Right atrium auricular region (tissue), 2 donors: ENCODE data around the gene IER3. TPM values are rescaled to one million over a fixed set of nuclear protein-coding genes. Genes with fewer than 3 reads are reported as not detected.
A peak's percentile ranks its signal among the peaks of the same experiment; 100 is the strongest.

Source experiments
- DNase-seq: peaks from one replicate; pipeline ENCODE4 v3.0.0-alpha.2; 2019; ENCODE audit warnings: low spot score
- H3K27ac ChIP-seq, 2 donors: fragments of 200-600 bp; sonication (generic); 1 replicate in 1 of 2; 2 replicates in 1 of 2; pipeline ENCODE4 v1.5.1; 2016 to 2019
- H3K27me3 ChIP-seq, 2 donors: fragments of 200-600 bp; sonication (generic); one replicate each; pipeline versions ENCODE4 v1.5.1 to v1.6.0; 2017 to 2019
- H3K36me3 ChIP-seq: fragments of 200-600 bp; sonication (generic); one replicate; pipeline ENCODE4 v1.5.1; 2016
- H3K4me1 ChIP-seq, 2 donors: fragments of 200-600 bp; sonication (generic); one replicate each; pipeline versions ENCODE4 v1.5.1 to v1.6.0; 2017 to 2019
- H3K4me3 ChIP-seq, 2 donors: fragments of 200-600 bp; sonication (generic); 1 replicate in 1 of 2; 2 replicates in 1 of 2; pipeline ENCODE4 v1.5.1; 2017 to 2019; ENCODE audit warnings: mild to moderate bottlenecking in 1 of 2, moderate library complexity in 1 of 2
- H3K9me3 ChIP-seq, 2 donors: fragments of 200-600 bp; sonication (generic); one replicate each; pipeline ENCODE4 v1.5.1; 2019
- CTCF ChIP-seq, 2 donors: fragments of 200-600 bp; sonication (generic); IDR thresholded peaks; one replicate each; pipeline ENCODE4 v1.5.1; 2019; ENCODE audit warnings: antibody characterized with exemption in 2 of 2
- total RNA-seq, 2 donors: library from RNA; depleted of rRNA; stranded (reverse); fragments of >200 nt; gene quantifications; one replicate each; pipeline ENCODE4 v1.1.0, GENCODE V29; 2016

Gene IER3
- total RNA-seq, 2 donors from 2014 or later = 43.6 to 144 TPM

- Histone ChIP-seq H3K4me1 (peaks cover 0 to 33% of the 10 kb centered on the region in 2 donors), H3K27me3 (no peaks in the 10 kb centered on the region), H3K4me3 (peak overlapping the region; percentile 53 to 67), H3K9me3 (no peaks in the 10 kb centered on the region), H3K27ac (peak overlapping the region; percentile 91 to 94), H3K36me3 (peaks cover 22% of the 10 kb centered on the region)
- TF ChIP-seq CTCF (IDR thresholded peaks at IDR 0.05) = no peak
- DNase-seq = no peak
These were observed 27.5 kb downstream of the IER3 start for GRCh38 chr6:30716879-30717128.

- Histone ChIP-seq H3K27ac (no peak overlapping the region), H3K4me3 (no peak overlapping the region), H3K9me3 (no peaks in the 10 kb centered on the region), H3K27me3 (no peaks in the 10 kb centered on the region), H3K4me1 (peaks cover 0 to 23% of the 10 kb centered on the region in 2 donors), H3K36me3 (peaks cover 47% of the 10 kb centered on the region)
- TF ChIP-seq CTCF (IDR thresholded peaks at IDR 0.05) = no peak
- DNase-seq = no peak
These were observed 30.1 kb downstream of the IER3 start for GRCh38 chr6:30714263-30714662.

GRCh38 chr6:30712441-30712945, 31.9 kb downstream of the IER3 start:
- H3K4me3 ChIP-seq = no peak overlapping the region
- no peaks in the 10 kb centered on the region for H3K27me3 ChIP-seq
- TF ChIP-seq CTCF (IDR thresholded peaks at IDR 0.05) = no peak
- peaks cover 0 to 9% of the 10 kb centered on the region in 2 donors for H3K4me1 ChIP-seq
- H3K36me3 ChIP-seq = peaks cover 62% of the 10 kb centered on the region
- DNase-seq = no peak
- no peaks in the 10 kb centered on the region for H3K9me3 ChIP-seq
- no peak overlapping the region for H3K27ac ChIP-seq

- DNase-seq = no peak
- H3K9me3 ChIP-seq = no peaks in the 10 kb centered on the region
- H3K27ac ChIP-seq = no peak overlapping the region
- TF ChIP-seq CTCF (IDR thresholded peaks at IDR 0.05) = no peak
- H3K36me3 ChIP-seq = peaks cover 64% of the 10 kb centered on the region
- no peaks in the 10 kb centered on the region for H3K27me3 ChIP-seq
- peaks cover 0 to 9% of the 10 kb centered on the region in 2 donors for H3K4me1 ChIP-seq
- H3K4me3 ChIP-seq = no peak overlapping the region
These were observed 32.5 kb downstream of the IER3 start for GRCh38 chr6:30711758-30712380.

GRCh38 chr6:30709101-30709868, 35.1 kb downstream of the IER3 start:
- H3K4me3 ChIP-seq = no peak overlapping the region
- no peak for DNase-seq
- TF ChIP-seq CTCF (IDR thresholded peaks at IDR 0.05) = no peak
- H3K9me3 ChIP-seq = no peaks in the 10 kb centered on the region
- H3K36me3 ChIP-seq = peaks cover 64% of the 10 kb centered on the region
- peaks cover 0 to 10% of the 10 kb centered on the region in 2 donors for H3K4me1 ChIP-seq
- H3K27ac ChIP-seq = no peak overlapping the region
- H3K27me3 ChIP-seq = no peaks in the 10 kb centered on the region
